ENCODE results near the gene CNTFR.
"Not testable (repeated sequence)": the region's sequence is repeated elsewhere in the genome, so short reads cannot be mapped to it uniquely, and the experiment has no call there.

The CNTFR gene, protein sequence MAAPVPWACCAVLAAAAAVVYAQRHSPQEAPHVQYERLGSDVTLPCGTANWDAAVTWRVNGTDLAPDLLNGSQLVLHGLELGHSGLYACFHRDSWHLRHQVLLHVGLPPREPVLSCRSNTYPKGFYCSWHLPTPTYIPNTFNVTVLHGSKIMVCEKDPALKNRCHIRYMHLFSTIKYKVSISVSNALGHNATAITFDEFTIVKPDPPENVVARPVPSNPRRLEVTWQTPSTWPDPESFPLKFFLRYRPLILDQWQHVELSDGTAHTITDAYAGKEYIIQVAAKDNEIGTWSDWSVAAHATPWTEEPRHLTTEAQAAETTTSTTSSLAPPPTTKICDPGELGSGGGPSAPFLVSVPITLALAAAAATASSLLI

DNA sequence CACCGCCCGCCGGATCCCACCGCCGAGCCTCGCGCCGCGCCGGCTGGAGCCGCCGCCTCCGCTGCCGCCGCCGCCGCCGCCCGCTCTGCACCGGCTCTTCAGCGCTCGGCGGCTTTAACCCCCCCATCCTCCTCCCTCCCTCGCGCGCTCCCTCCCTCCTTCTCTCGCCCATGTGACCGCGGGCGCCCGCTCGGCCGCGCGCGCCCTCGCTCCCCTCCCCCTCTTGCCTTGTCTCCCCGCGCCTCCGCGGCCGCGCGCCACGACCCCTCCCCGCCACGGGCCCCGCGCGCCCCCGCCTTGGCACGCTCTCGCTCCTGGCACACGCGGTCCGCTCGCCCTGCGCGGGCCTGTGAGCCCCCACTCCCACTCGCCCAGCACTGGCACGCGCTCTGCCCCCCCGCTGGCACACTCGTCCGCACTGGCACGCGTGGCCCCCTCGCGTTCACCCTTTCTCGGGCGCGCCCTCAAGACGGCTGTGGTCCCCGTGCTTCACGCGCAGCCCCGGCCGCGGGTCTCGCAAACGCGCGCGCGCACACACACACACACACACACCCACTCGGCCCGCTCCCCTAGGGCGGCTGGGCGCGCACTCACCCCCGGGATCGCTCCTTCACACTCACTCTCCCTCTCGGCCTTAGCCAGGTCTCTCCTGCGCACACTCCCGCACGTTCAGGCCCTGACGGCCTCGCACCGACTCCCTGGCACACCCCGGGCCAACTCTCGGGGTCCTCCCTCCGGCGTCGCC is at the start of gene CNTFR:
CNTFR (minus strand) TSS at position 89 of the 745 bp plus-strand sequence. CDS start 20,743 bp downstream, outside the sequence.
- DNase-seq (ENCODE audit: low read depth), result no peak

DNA sequence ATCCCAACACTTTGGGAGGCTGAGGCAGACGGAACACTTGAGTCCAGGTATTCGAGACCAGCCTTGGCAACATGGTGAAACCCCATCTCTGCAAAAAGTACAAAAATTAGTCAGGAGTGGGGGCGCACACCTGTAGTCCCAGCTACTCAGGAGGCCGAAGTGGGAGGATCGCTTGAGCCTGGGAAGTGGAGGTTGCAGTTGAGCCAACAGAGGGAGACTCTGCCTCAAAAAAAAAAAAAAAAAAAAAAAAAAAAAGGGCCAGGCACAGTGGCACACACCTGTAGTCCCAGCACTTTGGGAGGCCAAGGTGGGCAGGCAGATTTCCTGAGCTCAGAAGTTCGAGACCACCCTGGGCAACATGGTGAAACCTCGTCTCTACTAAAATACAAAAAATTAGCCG is 49.8 kb upstream of the CNTFR start:
- not testable (repeated sequence) for DNase-seq (ENCODE audit: low read depth)

DNA sequence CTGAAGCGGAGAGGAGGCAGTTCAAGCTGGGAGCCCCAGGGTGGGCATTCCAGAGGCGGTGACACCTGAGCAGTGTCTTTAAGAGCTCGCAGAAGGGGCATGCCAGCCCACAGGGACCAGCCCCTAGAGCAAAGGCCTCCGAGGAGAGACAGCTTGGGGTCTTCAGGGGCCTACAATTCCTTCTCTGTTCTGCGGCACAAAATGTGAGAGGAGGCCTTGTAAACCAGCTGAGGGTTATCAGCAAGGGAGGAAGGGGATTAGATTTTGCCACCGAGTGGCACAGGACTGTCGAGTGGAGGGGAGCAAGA is 48.6 kb upstream of the CNTFR start:
- DNase-seq (ENCODE audit: low read depth), result no peak

DNA sequence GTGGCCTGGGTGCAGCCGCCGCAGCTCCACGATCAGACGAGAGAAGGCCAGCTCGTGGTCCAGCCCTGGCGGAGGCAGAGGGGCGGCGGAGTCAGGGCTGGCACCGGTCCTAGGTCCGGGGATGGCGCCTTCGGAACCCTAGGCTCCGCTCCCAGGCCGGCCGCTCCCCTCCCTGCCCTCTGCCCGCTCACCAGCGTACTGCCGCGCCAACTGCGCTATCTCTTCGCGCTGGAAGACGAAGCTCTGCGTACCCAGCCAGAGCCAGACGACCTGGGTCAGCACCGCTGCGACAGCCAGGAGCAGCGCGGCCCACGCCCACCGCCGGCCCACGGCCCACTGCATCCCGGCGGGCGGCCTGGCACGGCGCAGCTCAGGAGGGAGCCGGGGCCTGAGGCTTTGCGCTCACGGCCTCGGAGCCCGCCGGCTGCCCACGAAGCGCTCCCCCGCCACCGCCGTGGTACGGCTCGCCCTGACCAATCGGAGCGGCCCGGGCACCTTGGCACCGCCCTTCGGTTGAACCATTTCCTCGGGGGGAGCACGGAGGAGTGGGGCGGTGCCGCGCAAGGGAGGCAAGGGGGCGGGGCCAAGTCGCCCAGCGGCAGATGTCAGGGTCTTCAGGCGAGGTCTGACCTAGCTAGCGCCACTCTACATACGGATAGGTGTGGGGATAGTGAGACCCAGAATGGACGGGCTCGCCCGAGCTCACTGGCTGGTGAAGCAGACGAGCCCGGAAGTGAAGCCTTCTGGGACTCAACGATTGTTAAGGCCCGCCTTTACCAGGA is 48.0 kb upstream of the CNTFR start, which contains the start of gene SIGMAR1:
SIGMAR1 (minus strand) TSS at position 432 of the 782 bp plus-strand sequence; CDS start at position 342, 90 bp downstream.
- DNase-seq (ENCODE audit: low read depth), result peak; percentile 93

DNA sequence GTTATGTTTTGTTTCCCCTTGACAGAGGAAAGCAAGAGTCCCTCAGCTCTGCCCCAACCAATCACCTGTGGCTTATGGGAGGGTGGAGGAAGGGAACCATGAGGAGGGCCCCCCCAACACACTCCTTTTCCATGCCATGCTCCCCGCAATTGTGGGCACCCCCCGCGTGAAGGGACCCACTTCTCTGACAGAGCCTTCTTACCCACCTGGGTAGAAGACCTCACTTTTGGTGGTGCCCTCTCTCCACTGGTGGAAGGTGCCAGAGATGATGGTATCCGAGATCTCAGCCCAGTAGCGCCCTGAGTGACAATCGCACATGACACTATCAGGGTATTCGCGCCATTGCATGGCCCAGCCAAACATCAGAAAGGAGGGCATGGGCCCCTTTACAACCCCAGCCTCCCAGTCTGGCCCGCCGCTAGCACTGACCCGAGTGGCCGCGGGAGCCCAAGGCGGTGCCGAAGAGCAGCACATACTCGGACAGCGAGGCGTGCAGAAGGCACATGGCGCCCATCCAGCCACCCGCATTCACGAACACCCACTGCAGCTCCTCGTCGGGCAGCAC is 47.3 kb upstream of the CNTFR start:
- no peak for DNase-seq (ENCODE audit: low read depth)

DNA sequence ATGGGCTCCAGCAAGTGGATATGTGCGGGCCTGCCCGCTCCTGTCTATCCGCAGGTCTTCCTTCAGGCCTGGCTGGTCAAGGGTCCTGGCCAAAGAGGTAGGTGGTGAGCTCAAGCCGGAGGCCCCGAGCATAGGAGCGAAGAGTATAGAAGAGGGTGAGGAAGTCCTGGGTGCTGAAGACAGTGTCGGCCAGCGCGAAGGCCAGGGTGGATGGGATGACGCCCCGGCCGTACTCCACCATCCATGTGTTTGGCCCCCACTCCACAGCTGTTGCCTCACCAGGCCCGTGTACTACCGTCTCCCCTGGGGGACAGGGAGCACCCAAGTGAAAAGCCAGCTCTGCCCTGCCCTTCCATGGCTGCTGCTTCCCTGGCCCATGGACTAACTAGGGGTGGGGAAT is 46.0 kb upstream of the CNTFR start:
- no peak for DNase-seq (ENCODE audit: low read depth)

DNA sequence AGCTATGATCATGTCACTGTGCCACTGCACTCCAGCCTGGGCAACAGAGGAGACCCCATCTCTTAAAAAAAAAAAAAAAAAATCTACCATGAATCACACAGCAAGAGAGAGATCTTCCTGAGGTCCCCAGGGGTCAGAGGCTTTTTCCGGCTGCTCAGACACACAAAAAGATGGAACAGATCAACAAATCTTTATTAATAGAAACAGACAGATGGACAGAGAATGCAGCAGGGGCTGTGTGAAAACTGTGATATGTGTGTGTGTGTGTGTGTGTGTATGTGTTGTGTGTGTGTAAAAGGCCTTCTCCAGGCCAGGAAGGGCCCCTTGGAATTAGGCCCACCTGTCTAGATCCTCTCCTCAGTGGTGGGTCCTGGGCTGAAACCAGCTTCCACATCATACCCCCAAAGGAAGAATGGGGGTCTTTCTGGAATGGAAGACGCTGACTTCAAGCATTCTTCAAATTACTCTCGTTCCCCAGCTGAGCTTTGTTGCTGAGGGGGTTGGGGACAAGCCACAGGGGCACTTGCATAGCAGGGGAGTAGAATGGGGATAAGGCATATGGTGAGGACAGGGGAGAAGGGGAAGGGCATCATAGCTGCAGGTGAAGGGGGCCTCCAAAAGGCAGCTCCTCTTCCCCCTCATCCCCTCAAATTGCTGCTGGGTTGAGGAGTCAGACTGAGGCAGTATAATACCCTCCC is 45.2 kb upstream of the CNTFR start:
- DNase-seq (ENCODE audit: low read depth), result no peak

DNA sequence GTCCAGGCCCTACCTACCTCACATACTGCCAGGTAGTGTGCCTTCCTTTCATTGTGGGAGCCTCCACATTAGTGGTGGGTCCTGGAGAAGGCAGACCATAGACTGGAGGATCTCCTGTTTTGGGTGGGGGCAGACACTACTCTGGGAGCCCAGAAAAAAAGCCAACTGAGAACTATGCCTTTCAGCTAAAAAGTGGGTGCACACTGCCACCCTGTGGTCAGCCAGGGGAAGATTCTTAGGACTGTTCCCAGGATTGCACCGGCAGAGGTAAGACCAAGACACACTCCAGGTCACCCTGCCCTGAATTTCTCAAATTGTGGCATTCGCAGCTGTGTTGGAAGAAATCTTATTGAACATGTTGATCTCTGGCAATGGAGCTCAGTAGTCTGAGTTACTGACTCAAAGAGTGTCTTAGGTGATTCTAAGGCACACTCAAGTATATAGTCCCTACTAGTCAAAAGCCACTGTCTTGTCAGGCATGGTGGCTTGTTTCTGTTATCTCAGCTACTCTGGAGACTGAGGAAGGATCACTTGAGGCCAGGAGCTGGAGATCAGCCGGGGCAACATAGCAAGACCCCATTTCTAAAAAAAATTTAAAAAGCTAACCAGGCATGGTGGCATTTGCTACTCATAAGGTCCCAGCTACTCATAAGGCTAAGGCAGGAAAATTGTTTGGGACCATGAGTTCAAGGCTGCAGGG is 44.5 kb upstream of the CNTFR start:
- DNase-seq (ENCODE audit: low read depth), result peak; percentile 60

DNA sequence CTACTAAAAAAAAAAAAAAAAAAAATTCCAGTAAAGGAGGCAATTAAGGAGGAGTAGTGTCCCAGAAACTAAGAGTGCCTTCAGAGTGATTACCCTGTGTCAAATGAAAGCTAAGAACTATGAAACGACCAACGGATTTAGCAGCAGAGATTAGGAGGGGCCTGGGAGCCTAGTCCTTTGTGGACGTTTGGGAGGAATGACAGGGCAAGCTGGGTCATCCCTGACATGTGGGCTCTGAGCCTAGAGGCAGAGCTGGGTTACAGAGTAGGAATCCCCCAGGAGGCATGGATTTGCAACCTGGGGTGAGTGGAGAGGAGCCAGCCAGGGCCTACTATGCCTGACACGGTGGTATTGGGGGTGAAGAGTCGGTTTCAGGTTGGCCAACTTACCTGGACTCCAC is 43.6 kb upstream of the CNTFR start:
- DNase-seq (ENCODE audit: low read depth), result no peak

DNA sequence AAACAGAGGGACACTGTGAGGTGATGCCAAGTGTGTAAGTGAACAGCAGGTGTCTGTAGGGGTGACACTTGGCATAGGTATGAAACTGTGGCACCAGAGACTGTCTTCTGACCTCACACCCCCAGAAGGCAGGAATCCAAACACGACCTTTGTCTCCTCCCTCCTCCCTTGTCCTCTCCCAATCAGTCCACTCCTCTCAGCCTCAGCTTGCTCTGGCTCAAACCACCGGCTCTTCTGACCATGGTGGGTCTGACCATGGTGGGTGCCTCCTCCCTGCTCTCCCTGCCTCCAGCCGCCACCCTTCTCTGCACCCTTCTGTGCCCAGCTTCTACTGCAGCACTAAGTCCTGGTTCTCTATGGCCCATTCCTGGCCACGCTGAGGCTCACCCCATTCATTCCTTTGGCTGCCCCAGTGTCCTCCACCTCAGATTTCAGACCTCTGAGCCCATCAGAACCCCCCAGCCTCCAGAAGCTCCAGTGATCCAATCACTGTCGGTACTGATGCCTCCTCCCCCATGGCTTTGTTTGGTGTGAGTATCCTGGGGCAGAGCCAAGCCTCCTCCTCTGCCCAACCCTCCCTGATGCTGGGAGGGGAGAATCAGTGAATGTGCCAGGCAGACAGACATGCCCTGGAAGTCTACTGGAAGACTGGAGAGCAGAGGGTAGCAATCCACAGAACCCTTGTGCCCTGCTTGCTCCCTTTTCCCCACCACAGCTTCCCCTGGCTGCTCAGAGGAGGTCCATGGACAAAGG is 41.1 kb upstream of the CNTFR start:
- DNase-seq (ENCODE audit: low read depth), result no peak

DNA sequence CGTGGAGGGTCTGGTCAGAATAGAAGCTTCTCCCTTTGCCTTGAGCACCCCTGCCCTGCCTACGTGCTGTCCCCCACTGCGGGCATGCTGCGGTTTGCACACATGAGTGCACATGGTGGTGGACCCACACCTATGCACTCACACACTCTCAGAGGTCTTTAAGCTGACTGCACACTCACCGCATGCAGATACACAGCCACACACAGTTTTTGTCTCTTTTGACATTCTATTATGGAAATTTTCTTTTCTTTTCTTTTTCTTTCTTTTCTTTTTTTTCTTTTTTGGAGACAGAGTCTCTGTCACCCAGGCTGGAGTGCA is 39.9 kb upstream of the CNTFR start:
- DNase-seq (ENCODE audit: low read depth), result no peak

DNA sequence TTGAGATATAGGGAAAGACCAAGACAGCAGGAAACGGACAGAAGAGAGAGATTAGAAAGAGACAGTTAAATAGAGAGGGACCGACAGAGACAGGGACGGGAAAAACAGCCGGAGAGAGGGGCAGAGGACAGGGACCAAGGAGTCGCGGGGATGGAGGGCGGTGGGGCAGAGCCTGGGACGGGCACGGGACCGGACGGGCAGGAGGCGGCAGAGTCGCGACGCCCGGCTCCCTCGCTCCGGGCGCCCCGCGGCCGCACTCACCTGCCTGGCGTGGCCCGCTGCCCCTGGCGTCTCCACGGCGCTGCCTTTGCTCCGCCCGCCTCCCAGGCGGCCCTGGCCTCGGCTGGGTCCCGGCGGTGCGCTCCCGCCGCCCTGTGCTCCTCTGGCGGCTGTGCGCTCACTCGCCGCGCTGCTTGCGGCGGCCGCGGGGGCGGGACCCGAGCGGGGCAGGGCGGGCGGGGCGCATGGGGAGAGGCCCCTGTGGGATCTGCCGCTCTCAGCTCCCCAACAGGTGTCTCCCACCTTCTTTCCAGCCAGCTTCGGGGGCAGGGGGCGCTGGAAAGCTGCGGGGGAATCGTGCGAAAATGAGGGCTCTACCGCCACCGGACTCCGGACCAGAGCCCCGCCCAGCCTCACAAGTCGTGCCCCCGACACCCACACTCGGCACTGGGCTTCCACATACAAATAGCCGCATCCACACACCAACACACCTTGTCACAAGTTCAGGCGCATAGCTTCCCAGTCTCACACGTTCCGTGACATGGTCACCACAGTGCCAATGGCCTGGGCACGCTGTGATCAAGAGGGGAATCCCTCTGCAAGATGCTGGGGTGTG is 39.3 kb upstream of the CNTFR start, which contains the start of gene ARID3C:
ARID3C (minus strand) TSS at position 411 of the 835 bp plus-strand sequence. CDS start 1,052 bp downstream, outside the sequence.
- no peak for DNase-seq (ENCODE audit: low read depth)

DNA sequence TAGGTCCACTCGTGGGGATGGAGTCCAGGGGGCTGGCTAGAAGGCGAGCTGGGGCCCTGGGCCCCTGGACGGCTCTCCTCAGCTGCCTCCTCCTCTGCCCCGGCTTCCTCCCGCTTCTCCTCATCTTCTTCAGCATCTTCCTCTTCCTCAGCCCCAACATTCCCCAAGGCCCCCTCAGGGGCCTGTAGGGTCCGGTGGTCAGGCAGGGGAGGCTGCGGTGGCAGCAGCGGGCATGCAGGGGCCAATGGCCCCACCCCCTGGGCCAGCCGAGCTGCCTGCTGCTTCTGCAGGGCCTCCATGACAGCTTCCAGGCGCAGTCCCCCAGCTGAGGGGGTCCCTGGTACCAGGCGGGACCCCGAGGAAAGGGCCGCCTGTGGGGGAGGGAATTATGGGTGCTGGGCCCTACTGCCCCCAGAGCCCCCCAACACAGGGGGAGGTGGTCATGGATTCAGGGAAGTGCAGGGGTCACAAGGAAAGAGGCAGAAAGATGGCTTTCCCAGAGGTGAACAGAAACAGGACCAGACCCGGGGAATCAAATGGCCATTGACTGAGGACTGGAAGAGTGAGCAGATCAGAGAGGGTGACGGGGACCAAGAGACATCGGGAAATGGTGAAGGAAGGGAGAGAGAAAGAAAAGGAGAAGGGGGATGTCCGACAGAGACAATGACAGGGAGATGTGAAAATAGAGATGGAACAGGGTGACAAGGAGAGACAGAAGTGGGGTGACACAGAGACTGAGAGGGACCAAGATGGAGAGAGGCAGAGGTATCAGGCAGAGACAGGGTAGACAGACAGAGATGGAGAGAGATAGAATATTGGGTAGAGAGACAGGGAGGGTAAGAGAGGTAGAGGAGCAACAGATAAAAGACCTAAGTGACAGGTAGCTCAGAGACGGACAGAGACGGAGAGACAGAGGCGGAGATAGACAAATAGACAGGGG is 38.5 kb upstream of the CNTFR start:
- DNase-seq (ENCODE audit: low read depth), result no peak

DNA sequence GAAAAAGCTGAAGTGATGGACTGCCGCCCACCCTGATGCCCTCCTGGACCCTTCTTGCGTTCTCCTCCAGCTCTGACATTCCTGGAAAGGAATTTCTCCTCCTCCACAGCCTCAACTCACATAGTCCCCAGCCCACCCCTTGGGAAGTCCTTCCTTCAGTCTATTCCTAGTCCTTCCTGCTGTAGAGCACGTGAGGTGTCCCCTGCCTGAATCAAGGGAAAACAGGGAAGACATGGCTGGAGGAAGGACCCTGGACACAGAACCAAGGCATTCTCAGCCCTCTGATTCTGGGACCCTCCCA is 35.6 kb upstream of the CNTFR start:
- no peak for DNase-seq (ENCODE audit: low read depth)

DNA sequence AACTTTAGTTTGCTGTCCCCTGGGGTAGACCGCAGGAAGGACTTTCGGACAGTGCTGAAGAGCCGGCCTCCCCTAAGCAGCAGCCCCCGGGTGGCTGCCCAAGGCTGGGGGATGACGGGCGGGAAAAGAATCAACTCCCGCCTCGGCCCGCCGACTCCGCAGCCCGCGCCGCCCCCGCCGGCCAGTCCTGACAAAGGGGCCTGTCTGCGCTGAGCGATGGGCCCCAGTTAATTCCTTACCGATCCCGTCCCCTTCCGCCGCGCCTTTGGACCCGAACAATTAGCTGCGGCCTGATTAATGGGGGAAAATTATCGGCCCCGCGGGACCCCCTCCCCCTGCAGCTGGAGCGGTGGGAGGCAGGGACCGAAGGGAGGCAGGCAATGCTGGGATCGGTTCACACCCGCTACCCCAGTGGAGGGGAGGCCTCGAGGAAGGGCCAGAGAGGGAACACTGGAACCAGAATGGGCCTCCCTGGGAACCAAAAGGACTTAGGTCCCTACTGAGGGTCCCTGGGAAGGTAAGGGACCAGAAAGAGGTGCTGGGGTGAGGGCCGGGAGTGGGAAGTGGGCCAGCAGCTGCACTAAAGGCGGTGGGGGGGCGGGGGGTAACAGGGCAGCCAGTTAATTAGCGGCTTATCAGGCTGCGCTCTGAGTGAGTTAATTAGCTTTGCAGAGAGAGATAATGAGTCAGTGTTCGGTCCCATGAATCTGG is 35.1 kb upstream of the CNTFR start:
- no peak for DNase-seq (ENCODE audit: low read depth)

DNA sequence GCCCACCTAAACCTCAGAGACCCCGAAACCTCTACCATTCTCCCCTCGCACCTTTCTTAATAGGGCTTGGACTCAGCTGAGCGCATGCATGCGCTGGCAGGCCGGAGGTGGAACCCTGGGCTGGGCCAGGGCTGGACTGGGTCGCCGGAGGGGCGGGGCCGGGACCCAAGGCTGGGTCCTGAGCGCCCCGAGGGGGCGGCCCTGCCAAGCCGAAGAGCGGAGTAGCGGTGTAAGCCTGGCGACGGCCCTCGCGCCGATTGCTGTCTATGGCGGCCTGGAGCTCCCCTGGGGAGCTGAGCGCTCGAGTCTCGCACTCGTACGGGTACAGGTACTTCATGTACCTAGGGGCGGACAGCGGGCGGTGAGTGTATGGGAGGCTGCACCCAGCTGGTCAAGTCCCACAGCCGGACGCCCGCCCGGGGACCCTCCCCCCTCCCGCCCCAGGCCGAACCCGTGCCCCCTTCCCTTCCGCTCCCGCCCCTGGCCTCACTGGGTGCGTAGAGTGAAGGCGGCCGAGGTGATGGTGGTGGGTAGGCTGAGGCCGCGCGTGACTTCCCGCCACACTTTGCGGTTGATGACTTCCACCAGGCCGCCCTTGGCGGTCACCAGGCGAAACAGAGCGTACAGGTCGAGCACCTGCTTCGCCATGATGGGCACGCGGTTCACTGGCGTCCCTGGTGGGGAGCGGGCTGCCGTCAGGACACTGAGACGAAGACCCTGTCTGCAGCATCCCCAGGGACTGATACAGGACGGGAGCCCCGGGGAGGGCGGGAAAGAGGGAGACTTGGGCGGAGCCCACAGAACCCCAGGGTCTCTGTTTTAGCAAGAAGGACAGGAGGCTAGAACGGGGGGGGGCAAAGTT is 34.1 kb upstream of the CNTFR start:
- DNase-seq (ENCODE audit: low read depth), result no peak
